NCI-H526 treated with DMSO at 0.1 percent for 48 hours (cell line): Measurements from ENCODE around the gene ANKRD29.
"Not testable (repeated sequence)": the region's sequence is repeated elsewhere in the genome, so short reads cannot be mapped to it uniquely, and the experiment has no call there.

ENCODE experiments used
- DNase-seq: peaks from one replicate; lab custom pipeline; 2025; lab: John Stamatoyannopoulos, UW

ANKRD29 gene

GRCh38 chr18:23645568-23646175 is 17.0 kb downstream of the ANKRD29 start:
- no peak for DNase-seq

DNA sequence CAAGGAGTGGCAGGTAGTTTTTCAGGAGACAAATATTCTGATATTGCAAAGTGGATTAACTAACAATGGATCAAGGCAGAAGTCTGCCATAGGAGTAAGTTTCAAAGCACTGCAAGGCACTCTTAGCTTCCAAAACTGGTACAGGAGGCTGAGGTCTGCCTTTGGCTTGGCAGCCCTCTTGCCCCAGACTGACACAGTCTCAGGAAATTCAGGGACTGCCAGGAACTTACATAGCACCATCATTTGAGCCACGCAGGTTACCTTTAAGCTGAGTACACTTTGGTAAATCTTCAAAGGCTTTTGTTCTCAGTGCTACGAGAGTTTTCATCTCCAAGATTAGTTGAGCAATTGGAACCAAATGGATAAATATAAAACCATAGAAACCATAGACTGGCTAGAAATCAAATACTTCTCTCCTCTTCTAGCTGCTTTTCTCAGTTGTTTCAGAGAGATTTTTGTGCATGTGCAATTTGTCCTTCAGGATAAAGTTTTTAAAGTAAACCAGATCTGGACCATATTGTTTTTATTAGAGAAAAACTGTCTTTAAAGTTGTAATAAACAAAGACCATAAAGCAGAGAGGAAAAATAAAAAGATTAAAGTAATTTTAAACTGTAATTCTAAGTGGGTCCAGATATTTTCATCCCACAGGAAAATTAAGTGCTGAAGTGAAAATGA is 18.8 kb downstream of the ANKRD29 start:
- DNase-seq = no peak

DNA sequence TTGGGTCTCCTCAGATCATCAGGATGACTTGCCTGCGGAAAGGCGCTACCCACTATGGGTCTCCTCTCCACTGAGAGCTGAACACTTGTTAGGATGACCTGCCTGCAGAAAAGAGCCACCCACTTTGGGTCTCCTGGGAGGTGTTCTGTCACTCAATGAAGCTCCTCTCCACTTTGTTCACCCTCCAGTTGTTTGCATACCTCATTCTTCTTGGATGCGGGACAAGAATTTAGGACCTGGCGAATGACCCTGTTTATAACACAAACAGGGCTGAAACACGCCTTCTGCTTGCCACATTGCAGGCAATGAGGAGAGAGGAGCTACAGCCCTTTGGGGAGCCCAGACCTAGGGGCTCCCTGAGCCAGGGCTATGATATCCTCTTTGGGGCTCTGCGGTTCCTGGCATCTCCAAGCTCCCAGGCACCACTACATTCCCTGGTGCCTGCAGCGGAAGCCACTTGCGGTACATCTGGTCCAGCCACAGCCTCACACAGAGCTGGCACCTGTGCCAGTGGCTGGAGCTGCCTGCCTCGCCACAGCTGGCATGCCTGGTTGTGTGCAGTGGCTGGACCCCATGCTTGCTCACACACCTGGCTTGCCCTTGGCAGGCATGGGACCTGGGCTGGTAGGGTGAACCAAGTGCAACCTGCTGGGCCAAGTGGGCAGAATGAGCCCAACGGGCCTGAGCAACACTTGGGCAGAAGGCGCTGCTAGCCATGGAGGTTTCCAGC is 20.6 kb downstream of the ANKRD29 start:
- DNase-seq = no peak

GRCh38 chr18:23641143-23641720 is 21.5 kb downstream of the ANKRD29 start:
- DNase-seq = no peak

DNA sequence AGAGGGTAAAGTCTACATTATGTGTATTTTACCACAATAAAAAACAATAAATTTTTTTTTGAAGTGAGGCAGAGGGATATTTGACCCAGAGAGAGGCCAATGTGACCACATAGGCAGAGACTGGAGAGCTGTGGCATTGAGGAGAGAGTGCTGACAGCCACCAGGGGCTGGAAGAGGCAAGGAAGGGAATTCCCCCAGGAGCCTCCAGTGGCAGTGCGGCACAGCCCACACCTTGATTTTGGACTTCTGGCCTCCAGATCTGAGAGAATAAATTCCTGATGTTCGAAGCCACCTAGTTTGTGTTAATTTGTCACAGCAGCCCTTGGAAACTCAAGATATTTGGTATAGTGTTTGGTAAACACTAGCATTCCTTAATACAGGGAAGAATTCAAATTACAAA is 22.7 kb downstream of the ANKRD29 start:
- no peak for DNase-seq

- DNase-seq = not testable (repeated sequence)
Observed at GRCh38 chr18:23636433-23636832, 26.3 kb downstream of the ANKRD29 start.

- no peak for DNase-seq
Observed at GRCh38 chr18:23636071-23636399, 26.7 kb downstream of the ANKRD29 start.

- no peak for DNase-seq
Observed at GRCh38 chr18:23635283-23636070, 27.2 kb downstream of the ANKRD29 start.

- no peak for DNase-seq
Observed at GRCh38 chr18:23634692-23635091, 28.0 kb downstream of the ANKRD29 start.

DNA sequence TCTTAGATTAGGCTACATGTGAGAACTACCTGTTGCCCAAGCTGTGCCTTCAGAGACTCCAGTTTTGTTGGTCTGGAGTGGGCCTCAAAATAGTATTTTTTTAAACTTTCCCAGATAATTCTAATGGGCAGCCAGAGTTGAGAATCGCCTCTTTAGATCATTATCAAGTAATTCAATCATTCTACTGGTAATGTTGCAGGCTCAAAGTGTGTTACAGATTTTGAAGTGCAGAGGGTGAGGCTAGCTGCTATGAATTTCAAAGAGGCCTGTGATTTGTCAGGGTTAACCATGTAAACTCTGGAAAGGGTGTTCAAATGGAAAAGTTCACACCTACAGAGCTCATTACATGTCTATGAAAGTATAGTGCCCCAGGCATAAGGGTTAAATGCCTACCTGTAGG is 30.1 kb downstream of the ANKRD29 start:
- DNase-seq = no peak

DNA sequence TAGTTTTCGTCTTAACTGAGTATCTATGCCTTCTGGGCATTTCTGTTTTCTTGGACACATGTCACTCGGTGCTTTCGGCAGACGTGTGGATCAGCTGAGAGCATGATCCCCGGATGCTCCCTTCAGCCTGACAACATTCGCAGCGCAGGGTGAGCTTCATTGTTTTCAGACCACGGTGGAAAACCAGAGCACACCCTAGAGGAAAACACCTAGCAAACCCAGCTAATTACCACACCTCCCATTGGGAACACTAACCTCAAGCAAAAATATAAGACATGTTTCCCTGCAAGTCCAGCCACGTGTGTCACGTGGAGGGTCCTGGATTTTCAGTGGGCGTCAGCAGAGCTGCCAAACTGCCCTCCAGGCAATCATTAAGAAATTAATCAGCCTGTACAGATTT is 31.0 kb downstream of the ANKRD29 start:
- DNase-seq = no peak

DNA sequence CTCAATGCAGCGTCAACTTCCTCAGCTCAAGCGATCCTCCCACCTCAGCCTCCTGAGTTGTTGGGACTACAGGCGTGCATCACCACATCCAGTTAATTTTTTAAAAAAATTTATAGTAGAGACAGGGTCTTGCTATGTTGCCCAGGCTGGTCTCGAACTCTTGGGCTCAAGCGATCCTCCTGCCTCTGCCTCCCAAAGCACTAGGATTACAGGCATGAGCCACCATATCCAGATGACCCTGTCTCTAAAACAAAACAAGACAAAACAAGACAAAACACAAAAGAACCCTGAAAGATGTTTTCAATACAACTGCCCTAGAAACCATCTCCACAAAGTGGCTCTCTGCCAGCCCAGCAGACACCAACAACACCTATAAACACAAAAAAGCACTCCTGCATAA is 31.4 kb downstream of the ANKRD29 start:
- DNase-seq = no peak

- DNase-seq = no peak
Observed at GRCh38 chr18:23629444-23629946, 33.2 kb downstream of the ANKRD29 start.

- DNase-seq = no peak
Observed at GRCh38 chr18:23627970-23628369, 34.7 kb downstream of the ANKRD29 start.

- DNase-seq = no peak
Observed at GRCh38 chr18:23627321-23627720, 35.4 kb downstream of the ANKRD29 start.

DNA sequence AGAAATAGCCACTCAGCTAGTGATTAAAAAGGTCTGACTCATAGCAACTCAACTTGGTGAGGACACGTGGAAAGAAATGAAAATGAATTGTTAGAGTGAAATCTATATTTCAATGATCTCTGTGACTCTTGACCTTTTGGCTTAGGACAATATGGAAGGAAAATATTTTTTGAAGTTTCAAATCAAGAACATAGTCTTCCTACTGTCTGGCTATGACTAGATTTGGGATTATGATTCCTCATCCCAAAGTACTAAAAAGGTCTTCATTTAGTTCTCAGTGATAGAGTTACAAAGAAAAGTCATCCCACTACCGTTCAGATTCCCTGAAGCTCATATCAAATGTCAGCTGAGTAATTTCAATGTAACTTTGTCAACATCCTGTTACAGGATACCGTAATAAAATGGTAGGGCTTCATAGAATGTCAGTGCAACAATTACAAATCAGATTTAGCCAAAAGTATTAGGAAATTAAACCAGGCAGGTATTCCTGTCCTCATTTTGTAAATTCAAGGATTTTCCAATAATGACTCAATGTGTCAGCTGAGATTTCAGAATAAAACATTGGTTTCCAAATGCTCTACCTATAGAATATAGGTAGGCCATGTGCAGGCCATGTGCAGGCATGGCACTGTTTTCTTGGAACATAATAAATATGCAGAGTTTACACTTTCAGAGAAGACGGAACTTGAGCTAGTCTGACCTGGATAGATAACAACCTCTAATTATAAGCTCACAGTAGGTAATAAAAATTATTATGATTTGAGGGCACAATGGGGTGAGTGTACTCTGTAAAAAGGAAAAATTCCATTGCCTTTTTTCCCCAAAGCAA is 36.0 kb downstream of the ANKRD29 start:
- no peak for DNase-seq

- DNase-seq = no peak
Observed at GRCh38 chr18:23623040-23623439, 39.7 kb downstream of the ANKRD29 start.

- DNase-seq = no peak
Observed at GRCh38 chr18:23619388-23619881, 43.3 kb downstream of the ANKRD29 start.

GRCh38 chr18:23618862-23619387 is 43.8 kb downstream of the ANKRD29 start:
- DNase-seq = no peak

DNA sequence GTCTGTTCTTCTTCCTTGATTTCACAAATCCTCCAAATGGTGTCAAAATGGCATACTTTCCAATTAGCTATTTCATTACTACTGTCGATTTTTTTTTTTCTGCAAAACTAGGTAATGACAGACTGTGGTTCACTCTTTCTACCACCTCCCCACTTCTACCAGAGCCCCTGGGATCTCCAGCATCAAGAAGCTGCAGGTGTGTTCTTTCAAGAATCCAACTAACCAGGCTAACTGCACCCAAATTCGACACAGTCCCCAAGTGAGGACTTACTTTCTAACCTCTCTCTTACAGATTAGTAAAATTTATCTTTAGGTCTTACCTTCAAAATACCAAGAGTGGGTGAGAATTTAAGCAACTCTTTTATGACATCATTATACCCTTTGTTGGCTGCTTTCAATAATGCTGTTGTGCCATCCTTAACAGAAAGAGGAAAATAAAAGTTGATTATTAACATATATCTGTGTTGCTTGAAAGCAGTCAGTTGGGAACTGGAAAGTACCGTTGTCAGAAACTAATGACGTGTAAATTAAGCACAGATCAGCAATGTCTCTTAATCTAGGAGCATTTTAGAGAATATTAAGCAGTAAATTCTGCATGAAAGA is 45.2 kb downstream of the ANKRD29 start:
- no peak for DNase-seq
